ENCODE data around the gene SMARCAL1. TPM values are rescaled to one million over a fixed set of nuclear protein-coding genes. Genes with fewer than 3 reads are reported as not detected.

The SMARCAL1 gene
- total RNA-seq, 1 donor from 2014 or later, result 5.3 TPM

DNA sequence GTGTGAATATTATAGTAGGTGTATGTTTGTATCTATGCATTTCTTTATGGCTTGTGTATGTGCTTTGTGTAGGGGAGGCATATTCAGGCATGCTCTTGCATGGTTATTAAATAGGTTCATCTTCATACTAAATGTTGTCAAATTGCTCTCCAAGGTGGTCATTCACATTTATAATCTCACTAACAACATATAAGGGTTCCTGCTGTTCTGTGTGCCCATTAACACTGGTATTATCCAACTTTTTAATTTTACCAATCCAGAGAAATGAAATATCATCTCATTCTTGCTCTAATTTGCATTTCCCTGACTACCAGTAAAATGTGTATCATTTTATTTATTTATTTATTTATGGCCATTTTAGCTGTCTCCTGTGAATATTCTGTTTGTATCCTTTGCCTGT, 57.4 kb downstream of the SMARCAL1 start:
- intact Hi-C loops (cut with DNase I), result no loop called here

GRCh38 chr2:216473187-216473586, 60.9 kb downstream of the SMARCAL1 start:
- peaks cover 29 to 39% of the 10 kb centered on the region in 2 donors for H3K36me3 ChIP-seq
- intact Hi-C loops (cut with DNase I), result no loop called here

More for the DNA sequence above, 57.4 kb downstream of the SMARCAL1 start:
- H3K36me3 ChIP-seq, result peaks cover 17 to 48% of the 10 kb centered on the region in 2 donors
- DNase-seq (ENCODE audit: low spot score in 2 of 2), result no peak
- H3K4me3 ChIP-seq, result no peak overlapping the region
- no peaks in the 10 kb centered on the region for H3K27me3 ChIP-seq
- H3K27ac ChIP-seq, result no peak overlapping the region
- no peaks in the 10 kb centered on the region for H3K9me3 ChIP-seq
- TF ChIP-seq, protein P1, sequence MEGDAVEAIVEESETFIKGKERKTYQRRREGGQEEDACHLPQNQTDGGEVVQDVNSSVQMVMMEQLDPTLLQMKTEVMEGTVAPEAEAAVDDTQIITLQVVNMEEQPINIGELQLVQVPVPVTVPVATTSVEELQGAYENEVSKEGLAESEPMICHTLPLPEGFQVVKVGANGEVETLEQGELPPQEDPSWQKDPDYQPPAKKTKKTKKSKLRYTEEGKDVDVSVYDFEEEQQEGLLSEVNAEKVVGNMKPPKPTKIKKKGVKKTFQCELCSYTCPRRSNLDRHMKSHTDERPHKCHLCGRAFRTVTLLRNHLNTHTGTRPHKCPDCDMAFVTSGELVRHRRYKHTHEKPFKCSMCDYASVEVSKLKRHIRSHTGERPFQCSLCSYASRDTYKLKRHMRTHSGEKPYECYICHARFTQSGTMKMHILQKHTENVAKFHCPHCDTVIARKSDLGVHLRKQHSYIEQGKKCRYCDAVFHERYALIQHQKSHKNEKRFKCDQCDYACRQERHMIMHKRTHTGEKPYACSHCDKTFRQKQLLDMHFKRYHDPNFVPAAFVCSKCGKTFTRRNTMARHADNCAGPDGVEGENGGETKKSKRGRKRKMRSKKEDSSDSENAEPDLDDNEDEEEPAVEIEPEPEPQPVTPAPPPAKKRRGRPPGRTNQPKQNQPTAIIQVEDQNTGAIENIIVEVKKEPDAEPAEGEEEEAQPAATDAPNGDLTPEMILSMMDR (IDR thresholded peaks at IDR 0.05), result no peak
- H3K4me1 ChIP-seq, result no peaks in the 10 kb centered on the region

DNA sequence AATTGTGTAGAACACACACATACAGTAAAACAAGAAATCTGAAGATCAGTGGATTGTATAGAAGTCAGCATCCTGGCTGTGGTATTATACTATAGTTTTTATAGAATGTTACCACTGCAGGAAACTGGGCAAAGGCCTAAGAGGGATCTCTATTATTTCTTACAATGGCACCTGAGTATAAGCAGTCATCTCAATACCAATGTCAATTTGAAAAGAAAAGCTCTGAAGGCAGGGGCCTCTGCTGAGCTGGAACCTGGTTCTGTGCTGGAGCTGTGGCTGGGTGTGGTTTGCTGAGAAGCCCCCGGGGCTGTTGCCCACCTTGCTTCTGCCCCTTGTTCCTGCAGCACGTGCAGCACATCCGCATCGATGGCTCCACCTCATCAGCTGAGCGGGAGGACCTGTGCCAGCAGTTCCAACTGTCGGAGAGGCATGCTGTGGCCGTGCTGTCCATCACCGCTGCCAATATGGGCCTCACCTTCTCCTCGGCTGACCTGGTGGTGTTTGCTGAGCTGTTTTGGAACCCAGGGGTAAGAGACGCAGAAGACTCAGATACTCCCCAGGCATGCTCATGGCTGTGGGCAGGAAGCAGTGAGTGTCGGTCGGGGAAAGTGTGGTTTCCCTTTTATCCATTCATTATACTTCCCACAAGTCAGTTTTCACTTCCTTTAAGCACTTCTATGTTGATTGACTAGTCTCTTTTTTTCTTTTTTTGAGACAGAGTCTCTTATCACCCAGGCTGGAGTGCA, 62.8 kb downstream of the SMARCAL1 start:
- H3K36me3 ChIP-seq, result peaks cover 34 to 39% of the 10 kb centered on the region in 2 donors
- H3K4me1 ChIP-seq, result no peaks in the 10 kb centered on the region
- H3K4me3 ChIP-seq, result no peak overlapping the region
- TF ChIP-seq, protein P1 (IDR thresholded peaks at IDR 0.05), result no peak
- no peak for DNase-seq (ENCODE audit: low spot score in 2 of 2)
- H3K9me3 ChIP-seq, result no peaks in the 10 kb centered on the region
- intact Hi-C loops (cut with DNase I), result no loop called here
- no peaks in the 10 kb centered on the region for H3K27me3 ChIP-seq
- no peak overlapping the region for H3K27ac ChIP-seq

More at GRCh38 chr2:216473187-216473586, 60.9 kb downstream of the SMARCAL1 start:
- no peaks in the 10 kb centered on the region for H3K4me1 ChIP-seq
- H3K9me3 ChIP-seq, result no peaks in the 10 kb centered on the region
- H3K4me3 ChIP-seq, result no peak overlapping the region
- DNase-seq (ENCODE audit: low spot score in 2 of 2), result no peak
- no peaks in the 10 kb centered on the region for H3K27me3 ChIP-seq
- no peak overlapping the region for H3K27ac ChIP-seq
- TF ChIP-seq, protein P1 (IDR thresholded peaks at IDR 0.05), result no peak

DNA sequence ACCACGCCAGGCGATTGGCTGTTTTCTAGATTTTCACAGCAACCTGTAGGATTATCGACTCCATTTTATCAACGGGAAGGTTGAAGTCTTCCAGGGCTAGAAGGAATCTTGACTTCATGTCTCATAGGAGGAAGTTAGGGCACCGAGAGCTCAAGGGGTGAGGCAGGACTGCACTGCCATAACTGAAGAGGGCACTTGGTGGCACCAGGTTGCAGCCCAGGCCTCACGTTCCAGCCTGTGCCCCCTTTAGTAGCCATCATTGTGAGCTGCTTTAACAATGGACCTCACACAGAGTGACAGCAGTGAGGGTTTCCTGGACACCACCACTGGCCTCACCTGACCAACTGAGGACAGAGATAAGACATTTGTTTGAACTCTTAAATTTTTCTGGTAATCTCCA, 63.5 kb downstream of the SMARCAL1 start:
- Histone ChIP-seq H3K27me3 (no peaks in the 10 kb centered on the region), H3K36me3 (peaks cover 37 to 46% of the 10 kb centered on the region in 2 donors), H3K27ac (no peak overlapping the region), H3K4me3 (no peak overlapping the region), H3K4me1 (no peaks in the 10 kb centered on the region), H3K9me3 (no peaks in the 10 kb centered on the region)
- intact Hi-C loops (cut with DNase I), result no loop called here
- no peak for DNase-seq (ENCODE audit: low spot score in 2 of 2)
- TF ChIP-seq, protein P1 (IDR thresholded peaks at IDR 0.05), result no peak

DNA sequence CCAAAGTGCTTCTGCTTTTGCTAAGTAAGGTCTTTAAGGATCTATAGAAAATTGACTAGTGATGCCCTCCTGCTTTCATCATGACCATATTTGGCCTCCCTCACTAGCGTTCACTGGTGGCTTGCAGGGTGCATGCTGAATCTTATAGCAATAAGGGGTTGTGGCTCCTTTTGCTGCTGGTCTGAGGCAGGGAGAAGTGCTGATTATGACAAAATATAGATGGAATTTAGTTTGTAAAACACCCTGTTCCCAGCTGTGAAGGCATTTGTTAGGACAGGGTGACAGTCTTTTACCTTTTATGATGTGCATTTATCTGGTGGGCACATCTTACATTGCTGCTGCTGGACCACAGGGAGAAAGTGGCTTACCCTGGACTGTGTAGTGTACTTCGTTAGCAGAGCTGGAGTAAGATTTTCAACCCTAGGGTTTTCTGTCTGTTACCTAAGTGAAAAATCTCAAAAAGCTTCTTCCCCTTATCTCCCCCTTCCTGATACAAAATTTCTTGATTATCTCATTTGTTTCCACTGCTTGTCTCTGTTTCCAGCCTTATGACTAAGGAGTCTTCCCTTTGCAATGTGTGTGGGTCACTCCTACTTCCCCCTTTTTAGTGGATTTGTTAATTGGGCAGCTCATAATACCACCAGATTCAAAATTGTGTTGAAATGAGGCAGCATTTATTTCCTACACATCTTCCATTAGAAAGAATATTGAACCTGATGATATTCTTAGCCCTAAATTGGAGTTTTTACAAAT, 65.2 kb downstream of the SMARCAL1 start:
- no peaks in the 10 kb centered on the region for H3K9me3 ChIP-seq
- H3K4me3 ChIP-seq, result no peak overlapping the region
- no peaks in the 10 kb centered on the region for H3K4me1 ChIP-seq
- intact Hi-C loops (cut with DNase I), result no loop called here
- no peaks in the 10 kb centered on the region for H3K27me3 ChIP-seq
- peaks cover 34 to 56% of the 10 kb centered on the region in 2 donors for H3K36me3 ChIP-seq
- H3K27ac ChIP-seq, result no peak overlapping the region
- no peak for DNase-seq (ENCODE audit: low spot score in 2 of 2)
- TF ChIP-seq, protein P1 (IDR thresholded peaks at IDR 0.05), result no peak
